Activated T-helper 17 cell treated with anti-CD3 and anti-CD28 coated beads, Interleukin-2, amount 50 U/mL, for 72 hours (primary cell): ENCODE results near the gene ITIH6. TPM values are rescaled to one million over a fixed set of nuclear protein-coding genes. Genes with fewer than 3 reads are reported as not detected.

Experiments
- ATAC-seq: fragments of 150-1000 bp; cut with Tn5 transposase; replicated peaks from 2 replicates; pipeline ENCODE4 v1.10.0; 2021; ENCODE audit warnings: mild to moderate bottlenecking, moderate library complexity
- H3K27ac Mint-ChIP-seq: one replicate; pipeline ENCODE4 v1.8.0; 2022; ENCODE audit warnings: mixed read lengths
- H3K27me3 Mint-ChIP-seq: one replicate; pipeline ENCODE4 v1.8.0; 2022; ENCODE audit warnings: mixed read lengths
- H3K36me3 Mint-ChIP-seq: one replicate; pipeline ENCODE4 v1.8.0; 2022; ENCODE audit warnings: low read depth, mild to moderate bottlenecking, mixed read lengths
- H3K4me1 Mint-ChIP-seq: one replicate; pipeline ENCODE4 v1.8.0; 2022; ENCODE audit warnings: mixed read lengths
- H3K4me3 Mint-ChIP-seq: one replicate; pipeline ENCODE4 v1.8.0; 2022; ENCODE audit warnings: mild to moderate bottlenecking, mixed read lengths
- H3K9me3 Mint-ChIP-seq: one replicate; pipeline ENCODE4 v1.8.0; 2022; ENCODE audit warnings: mixed read lengths
- total RNA-seq, 2 donors: library from RNA; stranded (reverse); gene quantifications; one replicate each; pipeline ENCODE4 v1.2.3, GENCODE V29; 2022

ITIH6 gene
- total RNA-seq, 2 donors from 2014 or later = not detected

GRCh38 chrX:54714424-54714823 lies 83.6 kb downstream of the ITIH6 start:
- Mint-ChIP-seq H3K27me3 (peaks cover 2% of the 10 kb centered on the region), H3K4me1 (no peaks in the 10 kb centered on the region), H3K9me3 (no peaks in the 10 kb centered on the region), H3K27ac (no peak overlapping the region), H3K36me3 (no peaks in the 10 kb centered on the region), H3K4me3 (no peak overlapping the region)
- no peak for ATAC-seq

DNA sequence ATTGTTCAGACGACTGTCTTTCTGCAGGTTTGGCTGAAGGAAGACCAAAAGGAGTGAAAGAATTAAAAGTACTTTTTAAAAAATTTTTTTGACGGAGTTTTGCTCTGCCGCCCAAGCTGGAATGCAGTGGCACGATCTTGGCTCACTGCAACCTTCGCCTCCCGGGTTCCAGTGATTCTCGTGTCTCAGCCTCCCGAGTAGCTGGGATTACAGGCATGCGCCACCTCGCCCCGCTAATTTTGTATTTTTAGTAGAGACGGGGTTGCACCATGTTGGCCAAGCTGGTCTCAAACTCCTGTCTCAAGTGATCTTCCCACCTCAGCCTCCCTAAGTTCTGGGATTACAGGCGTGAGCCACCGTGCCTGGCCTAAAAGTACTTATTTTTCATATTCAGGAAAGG lies 86.3 kb downstream of the ITIH6 start:
- no peak overlapping the region for H3K4me3 Mint-ChIP-seq
- H3K36me3 Mint-ChIP-seq = no peaks in the 10 kb centered on the region
- H3K27me3 Mint-ChIP-seq = no peaks in the 10 kb centered on the region
- no peaks in the 10 kb centered on the region for H3K9me3 Mint-ChIP-seq
- no peak for ATAC-seq
- H3K4me1 Mint-ChIP-seq = no peaks in the 10 kb centered on the region
- H3K27ac Mint-ChIP-seq = no peak overlapping the region

- Mint-ChIP-seq H3K4me3 (no peak overlapping the region), H3K4me1 (no peaks in the 10 kb centered on the region), H3K9me3 (no peaks in the 10 kb centered on the region), H3K36me3 (no peaks in the 10 kb centered on the region), H3K27me3 (no peaks in the 10 kb centered on the region), H3K27ac (peak overlapping the region; percentile 41)
- ATAC-seq = no peak
Measured at GRCh38 chrX:54710920-54711319, 87.1 kb downstream of the ITIH6 start.

DNA sequence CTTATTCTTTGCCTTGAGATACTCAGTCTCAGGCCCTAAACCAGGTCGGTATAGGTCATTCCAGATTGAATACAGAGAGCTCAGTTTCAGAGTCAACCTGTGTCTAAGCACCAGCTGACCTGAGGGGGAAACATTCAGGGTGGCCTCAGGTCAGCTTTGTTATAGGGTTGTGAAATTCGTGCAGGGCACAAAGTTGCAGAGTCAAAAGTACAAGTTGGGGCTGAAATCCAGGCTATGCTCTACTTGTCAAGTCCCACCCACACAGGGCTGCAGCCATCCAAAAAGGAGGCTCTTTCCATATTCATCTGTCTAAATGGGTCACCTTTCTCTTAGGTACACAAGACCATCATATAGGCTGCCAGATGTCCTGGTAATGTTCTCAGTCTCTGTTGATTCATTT lies 89.7 kb downstream of the ITIH6 start:
- H3K27ac Mint-ChIP-seq = no peak overlapping the region
- no peak overlapping the region for H3K4me3 Mint-ChIP-seq
- ATAC-seq = no peak
- no peaks in the 10 kb centered on the region for H3K9me3 Mint-ChIP-seq
- no peaks in the 10 kb centered on the region for H3K36me3 Mint-ChIP-seq
- no peaks in the 10 kb centered on the region for H3K27me3 Mint-ChIP-seq
- H3K4me1 Mint-ChIP-seq = no peaks in the 10 kb centered on the region

Other genes with a start within 250 kb of the ITIH6 start
- gene MAGED2, start 9.5 kb upstream of the ITIH6 start, total RNA-seq = 10 to 100 TPM; 40.8 to 54.8 TPM
- gene TRO, start 122.6 kb upstream of the ITIH6 start, total RNA-seq = 1 to 10 TPM; 2.3 to 7.0 TPM
- under 1 TPM; 0.42 to 0.50 TPM for gene PFKFB1, start 195.9 kb upstream of the ITIH6 start, total RNA-seq
- gene APEX2, start 202.1 kb upstream of the ITIH6 start, total RNA-seq = 10 to 100 TPM; 25.3 to 33.3 TPM
- gene ALAS2, start 232.7 kb upstream of the ITIH6 start, total RNA-seq = not detected